ENCODE results near the gene KLF6. TPM values are rescaled to one million over a fixed set of nuclear protein-coding genes. Genes with fewer than 3 reads are reported as not detected.

KLF6 gene
- total RNA-seq, 4 donors from 2014 or later, result 156 to 226 (median 189) TPM

- WGBS, 2 donors, result 93 to 95% methylated on average over 7 of the region's 7 CpGs
- peak overlapping the region in 2 of 4 donors; percentile 35 to 63 for H3K27ac ChIP-seq
Observed at GRCh38 chr10:3746634-3747033, 38.4 kb downstream of the KLF6 start.

GRCh38 chr10:3745521-3745920, 39.5 kb downstream of the KLF6 start:
- Histone ChIP-seq H3K9me3 (no peaks in the 10 kb centered on the region), H3K27ac (no peak overlapping the region), H3K27me3 (no peaks in the 10 kb centered on the region), H3K4me1 (peaks cover 0 to 28% (median 6%) of the 10 kb centered on the region in 4 donors), H3K4me3 (no peak overlapping the region), H3K36me3 (no peaks in the 10 kb centered on the region)
- 73 to 77% methylated on average over 4 of the region's 4 CpGs for WGBS, 2 donors
- TF ChIP-seq EP300 (IDR thresholded peaks at IDR 0.05) (no peak), CTCF (IDR thresholded peaks at IDR 0.05) (no peak)
- DNase-seq (ENCODE audit: low spot score in 2 of 2), result no peak

More at GRCh38 chr10:3746634-3747033, 38.4 kb downstream of the KLF6 start:
- no peak overlapping the region for H3K4me3 ChIP-seq
- no peak for DNase-seq (ENCODE audit: low spot score in 2 of 2)
- H3K36me3 ChIP-seq, result no peaks in the 10 kb centered on the region
- no peaks in the 10 kb centered on the region for H3K27me3 ChIP-seq
- H3K4me1 ChIP-seq, result peaks cover 0 to 33% (median 8%) of the 10 kb centered on the region in 4 donors
- no peaks in the 10 kb centered on the region for H3K9me3 ChIP-seq
- TF ChIP-seq POLR2A (IDR thresholded peaks at IDR 0.05) (no peak), EP300 (IDR thresholded peaks at IDR 0.05) (no peak), CTCF (IDR thresholded peaks at IDR 0.05) (no peak)

- no peak for DNase-seq (ENCODE audit: low spot score in 2 of 2)
- no peaks in the 10 kb centered on the region for H3K4me1 ChIP-seq
- no peaks in the 10 kb centered on the region for H3K27me3 ChIP-seq
- peak overlapping the region in 1 of 4 donors; percentile 1 for H3K4me3 ChIP-seq
- no peaks in the 10 kb centered on the region for H3K36me3 ChIP-seq
- H3K27ac ChIP-seq, result peak overlapping the region in 3 of 4 donors; percentile 21 to 62 (median 35)
- TF ChIP-seq POLR2A (IDR thresholded peaks at IDR 0.05), result no peak
- no peak for TF ChIP-seq EP300 (IDR thresholded peaks at IDR 0.05)
- TF ChIP-seq CTCF (IDR thresholded peaks at IDR 0.05), result no peak
- WGBS, 2 donors, result 48 to 72% methylated on average over 6 of the region's 6 CpGs
- H3K9me3 ChIP-seq, result no peaks in the 10 kb centered on the region
Observed at GRCh38 chr10:3741688-3742461, 43.1 kb downstream of the KLF6 start.

- Histone ChIP-seq H3K4me1 (no peaks in the 10 kb centered on the region), H3K27ac (no peak overlapping the region), H3K36me3 (no peaks in the 10 kb centered on the region), H3K27me3 (no peaks in the 10 kb centered on the region), H3K9me3 (no peaks in the 10 kb centered on the region), H3K4me3 (no peak overlapping the region)
- no peak for DNase-seq (ENCODE audit: low spot score in 2 of 2)
- WGBS, 2 donors, result 85 to 89% methylated on average over 5 of the region's 5 CpGs
- no peak for TF ChIP-seq EP300 (IDR thresholded peaks at IDR 0.05)
- no peak for TF ChIP-seq POLR2A (IDR thresholded peaks at IDR 0.05)
- TF ChIP-seq CTCF (IDR thresholded peaks at IDR 0.05), result no peak
Observed at GRCh38 chr10:3740157-3740871, 44.7 kb downstream of the KLF6 start.

GRCh38 chr10:3738855-3739350, 46.1 kb downstream of the KLF6 start:
- Histone ChIP-seq H3K27ac (no peak overlapping the region), H3K9me3 (no peaks in the 10 kb centered on the region), H3K4me1 (no peaks in the 10 kb centered on the region), H3K4me3 (no peak overlapping the region), H3K36me3 (no peaks in the 10 kb centered on the region), H3K27me3 (no peaks in the 10 kb centered on the region)
- TF ChIP-seq CTCF (IDR thresholded peaks at IDR 0.05) (no peak), POLR2A (IDR thresholded peaks at IDR 0.05) (no peak), EP300 (IDR thresholded peaks at IDR 0.05) (no peak)
- no peak for DNase-seq (ENCODE audit: low spot score in 2 of 2)
- WGBS, 2 donors, result 72 to 82% methylated on average over 1 of the region's 1 CpG

Data from tibial nerve (tissue), 4 donors.